ENCODE measurements around the gene MGAT1.

The MGAT1 gene

GRCh38 chr5:180848265-180848664, 45.7 kb upstream of the MGAT1 start:
- no peak overlapping the region for H2BK120ac ChIP-seq (ENCODE audit: insufficient read depth, low read length, poor library complexity)
- H4K91ac ChIP-seq (ENCODE audit: low read depth, low read length), result no peak overlapping the region
- H3K79me2 ChIP-seq (ENCODE audit: control insufficient read depth, insufficient read depth, low read length, poor library complexity), result no peaks in the 10 kb centered on the region
- H4K8ac ChIP-seq (ENCODE audit: low read depth, low read length), result no peak overlapping the region
- H3K14ac ChIP-seq (ENCODE audit: low read length), result no peak overlapping the region
- H3K27me3 ChIP-seq (ENCODE audit: insufficient read depth, low read length), result no peaks in the 10 kb centered on the region
- H2AK5ac ChIP-seq (ENCODE audit: low read length), result no peak overlapping the region
- H3K79me1 ChIP-seq (ENCODE audit: low read length), result no peaks in the 10 kb centered on the region
- no peak overlapping the region for H3K27ac ChIP-seq (ENCODE audit: low read depth, low read length)
- no peak overlapping the region for H3K9ac ChIP-seq (ENCODE audit: low read length)
- no peak for DNase-seq
- H3K4me3 ChIP-seq (ENCODE audit: low read depth, low read length), result no peak overlapping the region
- no peak overlapping the region for H3K23ac ChIP-seq (ENCODE audit: low read length)
- H2BK12ac ChIP-seq (ENCODE audit: low read length), result no peak overlapping the region
- H3K4me2 ChIP-seq (ENCODE audit: low read length), result no peak overlapping the region
- WGBS (ENCODE audit: extremely low coverage, insufficient coverage, insufficient read length), result no CpG with 5 or more reads among the region's 1 CpG
- no peak overlapping the region for H2BK5ac ChIP-seq (ENCODE audit: low read depth, low read length, poor library complexity)
- H4K12ac ChIP-seq (ENCODE audit: low read depth, low read length), result no peak overlapping the region
- no peaks in the 10 kb centered on the region for H3K4me1 ChIP-seq (ENCODE audit: control insufficient read depth in 1 of 2, insufficient read depth in 2 of 2, low read length in 2 of 2)
- H3K4ac ChIP-seq (ENCODE audit: low read depth, low read length), result no peak overlapping the region
- H3K9me3 ChIP-seq (ENCODE audit: insufficient read depth, low read depth, low read length), result peaks cover 16% of the 10 kb centered on the region
- no peak overlapping the region for H3K18ac ChIP-seq (ENCODE audit: low read length)
- H2AFZ ChIP-seq (ENCODE audit: insufficient read depth, low read length, poor library complexity), result no peak overlapping the region
- peaks cover 13 to 37% of the 10 kb centered on the region in 2 experiments for H3K36me3 ChIP-seq (ENCODE audit: control insufficient read depth in 1 of 2, insufficient read depth in 2 of 2, low read length in 2 of 2)

- Histone ChIP-seq H3K4me1 (ENCODE audit: control insufficient read depth in 1 of 2, insufficient read depth in 2 of 2, low read length in 2 of 2) (no peaks in the 10 kb centered on the region), H3K4me2 (ENCODE audit: low read length) (no peak overlapping the region), H2BK5ac (ENCODE audit: low read depth, low read length, poor library complexity) (no peak overlapping the region), H2BK120ac (ENCODE audit: insufficient read depth, low read length, poor library complexity) (no peak overlapping the region), H3K79me2 (ENCODE audit: control insufficient read depth, insufficient read depth, low read length, poor library complexity) (no peaks in the 10 kb centered on the region), H3K14ac (ENCODE audit: low read length) (no peak overlapping the region), H4K8ac (ENCODE audit: low read depth, low read length) (no peak overlapping the region), H3K4ac (ENCODE audit: low read depth, low read length) (no peak overlapping the region), H3K79me1 (ENCODE audit: low read length) (no peaks in the 10 kb centered on the region), H4K12ac (ENCODE audit: low read depth, low read length) (no peak overlapping the region), H3K27ac (ENCODE audit: low read depth, low read length) (no peak overlapping the region), H3K23ac (ENCODE audit: low read length) (no peak overlapping the region), H4K91ac (ENCODE audit: low read depth, low read length) (no peak overlapping the region), H2BK12ac (ENCODE audit: low read length) (no peak overlapping the region), H2AK5ac (ENCODE audit: low read length) (no peak overlapping the region), H3K9me3 (ENCODE audit: insufficient read depth, low read depth, low read length) (peaks cover 16% of the 10 kb centered on the region), H3K36me3 (ENCODE audit: control insufficient read depth in 1 of 2, insufficient read depth in 2 of 2, low read length in 2 of 2) (peaks cover 13 to 35% of the 10 kb centered on the region in 2 experiments), H3K9ac (ENCODE audit: low read length) (no peak overlapping the region), H3K27me3 (ENCODE audit: insufficient read depth, low read length) (no peaks in the 10 kb centered on the region), H3K4me3 (ENCODE audit: low read depth, low read length) (no peak overlapping the region), H2AFZ (ENCODE audit: insufficient read depth, low read length, poor library complexity) (no peak overlapping the region), H3K18ac (ENCODE audit: low read length) (no peak overlapping the region)
- DNase-seq, result no peak
- no CpG with 5 or more reads among the region's 3 CpGs for WGBS (ENCODE audit: extremely low coverage, insufficient coverage, insufficient read length)
Measured at GRCh38 chr5:180847026-180847425, 44.4 kb upstream of the MGAT1 start.

- H2BK5ac ChIP-seq (ENCODE audit: low read depth, low read length, poor library complexity), result no peak overlapping the region
- no peaks in the 10 kb centered on the region for H3K79me1 ChIP-seq (ENCODE audit: low read length)
- no peaks in the 10 kb centered on the region for H3K27me3 ChIP-seq (ENCODE audit: insufficient read depth, low read length)
- no peak overlapping the region for H2AFZ ChIP-seq (ENCODE audit: insufficient read depth, low read length, poor library complexity)
- no peak overlapping the region for H4K12ac ChIP-seq (ENCODE audit: low read depth, low read length)
- no peak overlapping the region for H4K91ac ChIP-seq (ENCODE audit: low read depth, low read length)
- H3K4me2 ChIP-seq (ENCODE audit: low read length), result no peak overlapping the region
- no peak overlapping the region for H3K4ac ChIP-seq (ENCODE audit: low read depth, low read length)
- DNase-seq, result peak; percentile 72 to 81
- no peak overlapping the region for H3K27ac ChIP-seq (ENCODE audit: low read depth, low read length)
- H3K79me2 ChIP-seq (ENCODE audit: control insufficient read depth, insufficient read depth, low read length, poor library complexity), result no peaks in the 10 kb centered on the region
- no peak overlapping the region for H2BK120ac ChIP-seq (ENCODE audit: insufficient read depth, low read length, poor library complexity)
- WGBS (ENCODE audit: extremely low coverage, insufficient coverage, insufficient read length), result no CpG with 5 or more reads among the region's 1 CpG
- H4K8ac ChIP-seq (ENCODE audit: low read depth, low read length), result no peak overlapping the region
- H3K9me3 ChIP-seq (ENCODE audit: insufficient read depth, low read depth, low read length), result peaks cover 10% of the 10 kb centered on the region
- H3K14ac ChIP-seq (ENCODE audit: low read length), result no peak overlapping the region
- no peak overlapping the region for H3K4me3 ChIP-seq (ENCODE audit: low read depth, low read length)
- peaks cover 4 to 20% of the 10 kb centered on the region in 2 experiments for H3K36me3 ChIP-seq (ENCODE audit: control insufficient read depth in 1 of 2, insufficient read depth in 2 of 2, low read length in 2 of 2)
- H3K9ac ChIP-seq (ENCODE audit: low read length), result no peak overlapping the region
- no peaks in the 10 kb centered on the region for H3K4me1 ChIP-seq (ENCODE audit: control insufficient read depth in 1 of 2, insufficient read depth in 2 of 2, low read length in 2 of 2)
- H2AK5ac ChIP-seq (ENCODE audit: low read length), result no peak overlapping the region
- no peak overlapping the region for H3K18ac ChIP-seq (ENCODE audit: low read length)
- no peak overlapping the region for H3K23ac ChIP-seq (ENCODE audit: low read length)
- H2BK12ac ChIP-seq (ENCODE audit: low read length), result no peak overlapping the region
Measured at GRCh38 chr5:180844858-180845257, 42.3 kb upstream of the MGAT1 start.

GRCh38 chr5:180844432-180844831, 41.8 kb upstream of the MGAT1 start:
- no CpG with 5 or more reads among the region's 3 CpGs for WGBS (ENCODE audit: extremely low coverage, insufficient coverage, insufficient read length)
- H3K79me1 ChIP-seq (ENCODE audit: low read length), result no peaks in the 10 kb centered on the region
- H2AFZ ChIP-seq (ENCODE audit: insufficient read depth, low read length, poor library complexity), result no peak overlapping the region
- no peak overlapping the region for H3K14ac ChIP-seq (ENCODE audit: low read length)
- no peak overlapping the region for H2BK120ac ChIP-seq (ENCODE audit: insufficient read depth, low read length, poor library complexity)
- no peak for DNase-seq
- no peak overlapping the region for H2BK12ac ChIP-seq (ENCODE audit: low read length)
- H3K4me2 ChIP-seq (ENCODE audit: low read length), result no peak overlapping the region
- H4K91ac ChIP-seq (ENCODE audit: low read depth, low read length), result no peak overlapping the region
- no peak overlapping the region for H4K12ac ChIP-seq (ENCODE audit: low read depth, low read length)
- H3K9me3 ChIP-seq (ENCODE audit: insufficient read depth, low read depth, low read length), result peaks cover 10% of the 10 kb centered on the region
- no peak overlapping the region for H3K27ac ChIP-seq (ENCODE audit: low read depth, low read length)
- H3K27me3 ChIP-seq (ENCODE audit: insufficient read depth, low read length), result no peaks in the 10 kb centered on the region
- H3K9ac ChIP-seq (ENCODE audit: low read length), result no peak overlapping the region
- no peak overlapping the region for H3K4ac ChIP-seq (ENCODE audit: low read depth, low read length)
- no peak overlapping the region for H3K23ac ChIP-seq (ENCODE audit: low read length)
- no peaks in the 10 kb centered on the region for H3K4me1 ChIP-seq (ENCODE audit: control insufficient read depth in 1 of 2, insufficient read depth in 2 of 2, low read length in 2 of 2)
- H4K8ac ChIP-seq (ENCODE audit: low read depth, low read length), result no peak overlapping the region
- H3K18ac ChIP-seq (ENCODE audit: low read length), result no peak overlapping the region
- H3K36me3 ChIP-seq (ENCODE audit: control insufficient read depth in 1 of 2, insufficient read depth in 2 of 2, low read length in 2 of 2), result peaks cover 4 to 16% of the 10 kb centered on the region in 2 experiments
- H3K79me2 ChIP-seq (ENCODE audit: control insufficient read depth, insufficient read depth, low read length, poor library complexity), result no peaks in the 10 kb centered on the region
- no peak overlapping the region for H3K4me3 ChIP-seq (ENCODE audit: low read depth, low read length)
- H2AK5ac ChIP-seq (ENCODE audit: low read length), result no peak overlapping the region
- H2BK5ac ChIP-seq (ENCODE audit: low read depth, low read length, poor library complexity), result no peak overlapping the region

Data from trophoblast cell (in vitro differentiated cells and primary cell).